BLaER1 (cell line): ENCODE data around the gene PARP15.

Experiments
- H3K27ac ChIP-seq: shearing (Covaris generic); formaldehyde crosslinking; 2 replicates; pipeline ENCODE4 v1.8.1; 2022
- H3K27me3 ChIP-seq: shearing (Covaris generic); formaldehyde crosslinking; 2 replicates; pipeline ENCODE4 v1.8.1; 2022
- H3K36me3 ChIP-seq: shearing (Covaris generic); formaldehyde crosslinking; 2 replicates; pipeline ENCODE4 v1.8.1; 2022
- H3K4me1 ChIP-seq: shearing (Covaris generic); formaldehyde crosslinking; 2 replicates; pipeline ENCODE4 v1.8.1; 2022
- H3K4me2 ChIP-seq: shearing (Covaris generic); formaldehyde crosslinking; 2 replicates; pipeline ENCODE4 v1.8.1; 2022
- H3K4me3 ChIP-seq: shearing (Covaris generic); formaldehyde crosslinking; 2 replicates; pipeline ENCODE4 v1.8.1; 2022
- H3K9ac ChIP-seq: shearing (Covaris generic); formaldehyde crosslinking; 2 replicates; pipeline ENCODE4 v1.8.1; 2022
- H3K9me3 ChIP-seq: shearing (Covaris generic); formaldehyde crosslinking; 2 replicates; pipeline ENCODE4 v1.8.1; 2022
- H4K20me1 ChIP-seq: shearing (Covaris generic); formaldehyde crosslinking; 2 replicates; pipeline ENCODE4 v1.8.1; 2022
- Cebpa-rat ChIP-seq: shearing (Covaris generic); IDR thresholded peaks from 2 replicates; pipeline ENCODE4 v1.8.1; 2022

PARP15 gene

DNA sequence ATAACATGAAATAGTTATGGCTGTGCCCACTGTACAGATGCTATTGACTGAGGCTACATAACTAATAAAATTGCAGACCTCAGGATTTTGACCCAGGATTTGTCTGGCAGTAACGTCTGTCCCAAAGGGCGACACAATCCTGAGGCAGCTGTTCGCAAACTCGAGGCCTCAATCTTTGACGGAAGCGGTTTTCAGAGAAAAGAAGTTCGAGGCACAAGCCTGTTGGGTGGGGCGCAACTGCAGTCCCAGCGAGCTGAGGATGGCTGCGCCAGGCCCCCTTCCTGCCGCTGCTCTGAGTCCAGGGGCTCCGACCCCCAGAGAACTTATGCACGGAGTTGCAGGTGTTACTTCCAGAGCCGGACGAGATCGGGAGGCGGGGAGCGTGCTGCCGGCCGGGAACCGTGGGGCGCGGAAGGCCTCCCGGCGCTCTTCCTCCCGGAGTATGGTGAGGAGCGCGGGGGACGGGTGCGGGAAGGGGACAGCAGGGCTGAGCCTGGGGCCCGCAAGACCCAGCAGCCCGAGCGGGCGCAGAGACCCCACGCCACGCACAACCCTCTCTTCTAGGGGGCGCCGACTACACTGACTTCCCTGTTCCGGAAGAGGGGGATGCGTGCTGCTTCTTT is at the start of gene PARP15:
TSS of gene PARP15 (plus strand) at position 242 of the 623 bp plus-strand sequence. CDS start at position 260, 18 bp downstream.
- Histone ChIP-seq H3K27ac (peak within 1 kb of the TSS; percentile 97), H3K27me3 (no peaks in the 10 kb centered on the region), H3K4me1 (peaks cover 60% of the 10 kb centered on the region), H3K4me2 (peak within 1 kb of the TSS; percentile 96), H3K9me3 (peaks cover 22% of the 10 kb centered on the region), H4K20me1 (no peaks in the 10 kb centered on the region), H3K4me3 (peak within 1 kb of the TSS; percentile 79), H3K36me3 (peaks cover 27% of the 10 kb centered on the region), H3K9ac (peak within 1 kb of the TSS; percentile 95)
- no peak for TF ChIP-seq Cebpa-rat

DNA sequence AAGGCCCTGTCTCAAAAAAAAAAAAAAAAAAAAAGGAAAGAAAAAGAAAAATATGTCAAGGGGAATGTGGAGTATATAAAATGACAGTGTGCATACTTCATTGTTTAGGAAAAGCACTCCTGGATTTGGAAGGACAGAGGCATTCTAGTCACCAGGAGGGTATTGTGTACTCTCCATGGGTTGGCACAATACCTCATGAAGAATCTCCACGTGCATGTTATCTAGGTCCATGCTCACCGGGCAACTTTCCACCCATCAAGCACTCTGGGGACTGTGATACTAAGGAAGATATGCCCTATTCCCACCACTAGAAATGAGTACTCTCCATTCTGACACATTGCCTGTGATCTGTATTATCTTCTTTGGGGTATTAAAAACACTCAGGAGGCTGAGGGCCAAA is 47.3 kb upstream of the PARP15 start:
- H3K36me3 ChIP-seq = peaks cover 58% of the 10 kb centered on the region
- no peaks in the 10 kb centered on the region for H4K20me1 ChIP-seq
- H3K27me3 ChIP-seq = no peaks in the 10 kb centered on the region
- no peaks in the 10 kb centered on the region for H3K4me1 ChIP-seq
- no peak overlapping the region for H3K4me2 ChIP-seq
- H3K27ac ChIP-seq = no peak overlapping the region
- no peak for TF ChIP-seq Cebpa-rat
- H3K9ac ChIP-seq = no peak overlapping the region
- H3K4me3 ChIP-seq = no peak overlapping the region
- H3K9me3 ChIP-seq = no peaks in the 10 kb centered on the region

DNA sequence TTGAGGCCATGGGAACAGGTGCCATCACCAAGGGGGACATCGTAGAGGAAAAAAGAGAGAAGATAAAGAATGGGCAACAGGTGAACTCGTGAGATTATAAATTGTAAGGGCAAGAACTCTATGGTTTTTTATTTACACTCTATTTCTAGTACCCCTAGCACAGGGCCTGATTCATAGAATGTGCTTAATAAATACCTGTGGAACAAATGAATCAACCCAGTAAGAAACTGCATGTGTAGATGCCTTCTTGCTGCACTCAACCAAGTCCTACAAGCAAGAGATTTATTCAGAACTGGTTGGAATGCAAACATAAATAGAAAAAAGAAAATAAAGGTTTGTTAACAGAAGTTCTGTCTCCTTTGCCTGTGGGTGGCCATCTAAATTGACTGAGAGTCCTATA is 44.0 kb upstream of the PARP15 start:
- Histone ChIP-seq H3K27ac (no peak overlapping the region), H3K36me3 (peaks cover 63% of the 10 kb centered on the region), H3K4me3 (no peak overlapping the region), H4K20me1 (no peaks in the 10 kb centered on the region), H3K9me3 (no peaks in the 10 kb centered on the region), H3K27me3 (no peaks in the 10 kb centered on the region), H3K4me2 (no peak overlapping the region), H3K4me1 (no peaks in the 10 kb centered on the region), H3K9ac (no peak overlapping the region)
- no peak for TF ChIP-seq Cebpa-rat

DNA sequence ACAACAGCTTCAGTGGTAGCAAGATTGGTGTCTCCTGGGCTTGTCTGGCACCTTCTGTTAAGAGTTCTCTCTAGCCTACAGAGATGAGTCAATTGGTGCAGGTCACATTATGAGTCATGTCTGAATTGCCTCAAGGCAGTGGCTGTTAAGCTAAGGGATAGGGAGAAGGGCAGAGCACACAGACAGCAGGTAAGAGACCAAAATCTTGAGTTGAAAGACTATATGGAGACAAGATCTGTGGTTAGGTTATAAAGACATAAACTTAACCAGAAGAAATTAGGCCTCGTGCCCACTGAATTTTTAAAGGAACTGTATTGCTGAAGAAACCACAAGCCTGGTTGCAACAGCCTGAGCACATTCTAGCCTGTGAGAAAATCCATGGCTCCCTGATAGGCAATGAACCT is 43.5 kb upstream of the PARP15 start:
- Histone ChIP-seq H3K27ac (no peak overlapping the region), H3K9ac (no peak overlapping the region), H4K20me1 (no peaks in the 10 kb centered on the region), H3K9me3 (no peaks in the 10 kb centered on the region), H3K27me3 (no peaks in the 10 kb centered on the region), H3K4me3 (no peak overlapping the region), H3K4me2 (no peak overlapping the region), H3K36me3 (peaks cover 63% of the 10 kb centered on the region), H3K4me1 (no peaks in the 10 kb centered on the region)
- TF ChIP-seq Cebpa-rat = no peak

DNA sequence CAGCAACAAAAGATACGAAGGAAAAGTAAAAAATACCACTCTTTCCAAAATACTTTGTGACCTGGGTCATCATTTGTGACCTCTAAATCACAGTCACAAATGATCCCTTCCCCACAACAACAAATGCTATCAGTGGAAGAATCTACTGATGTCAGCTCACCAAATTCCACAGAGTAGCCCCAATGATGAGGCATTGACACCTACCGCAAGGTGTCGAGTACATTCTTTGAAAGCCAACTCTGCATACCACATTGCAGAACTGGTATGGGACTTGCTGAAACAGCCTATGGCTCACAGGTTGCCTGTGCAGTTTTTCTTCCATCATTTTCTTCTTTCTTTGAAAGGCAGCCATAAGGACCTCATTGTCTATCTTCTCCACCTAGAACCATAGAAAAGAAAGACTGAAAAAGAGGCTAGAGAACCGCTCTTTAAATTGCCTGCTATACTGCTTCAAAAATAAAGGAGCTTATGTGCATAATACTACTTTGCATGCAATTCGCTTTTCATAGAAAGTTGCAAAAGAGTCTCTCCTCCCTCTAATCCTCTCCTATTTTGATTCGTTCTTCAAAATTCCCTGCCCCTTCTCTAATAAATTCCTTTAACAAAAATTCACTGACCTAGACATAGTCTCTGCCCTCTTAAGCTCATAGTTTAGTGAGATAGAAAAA is 41.4 kb upstream of the PARP15 start:
- TF ChIP-seq Cebpa-rat = no peak
- Histone ChIP-seq H3K9ac (no peak overlapping the region), H3K27me3 (no peaks in the 10 kb centered on the region), H3K4me1 (no peaks in the 10 kb centered on the region), H3K27ac (no peak overlapping the region), H3K4me2 (no peak overlapping the region), H3K4me3 (no peak overlapping the region), H4K20me1 (no peaks in the 10 kb centered on the region), H3K36me3 (peaks cover 73% of the 10 kb centered on the region), H3K9me3 (no peaks in the 10 kb centered on the region)

DNA sequence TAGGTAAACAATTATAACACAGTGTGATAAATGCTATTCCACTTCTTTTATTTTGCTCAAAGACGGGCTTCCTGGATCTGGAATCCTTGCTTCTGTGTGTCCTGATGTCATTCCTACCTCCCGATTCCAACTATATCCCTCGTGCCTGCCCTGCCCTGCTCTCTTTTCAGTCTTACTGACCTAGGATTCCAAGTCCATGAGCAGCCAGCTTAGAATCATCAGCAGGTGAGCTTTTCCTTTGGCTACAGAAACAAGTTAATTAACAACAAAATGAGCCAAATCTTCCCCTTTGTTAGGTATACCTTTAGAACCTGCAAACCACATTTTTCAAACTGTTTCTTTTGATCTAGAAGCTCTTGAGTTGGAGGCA is 40.8 kb upstream of the PARP15 start:
- Histone ChIP-seq H3K4me1 (no peaks in the 10 kb centered on the region), H4K20me1 (no peaks in the 10 kb centered on the region), H3K4me3 (no peak overlapping the region), H3K9me3 (no peaks in the 10 kb centered on the region), H3K36me3 (peaks cover 75% of the 10 kb centered on the region), H3K4me2 (no peak overlapping the region), H3K27ac (no peak overlapping the region), H3K9ac (no peak overlapping the region), H3K27me3 (no peaks in the 10 kb centered on the region)
- TF ChIP-seq Cebpa-rat = no peak

DNA sequence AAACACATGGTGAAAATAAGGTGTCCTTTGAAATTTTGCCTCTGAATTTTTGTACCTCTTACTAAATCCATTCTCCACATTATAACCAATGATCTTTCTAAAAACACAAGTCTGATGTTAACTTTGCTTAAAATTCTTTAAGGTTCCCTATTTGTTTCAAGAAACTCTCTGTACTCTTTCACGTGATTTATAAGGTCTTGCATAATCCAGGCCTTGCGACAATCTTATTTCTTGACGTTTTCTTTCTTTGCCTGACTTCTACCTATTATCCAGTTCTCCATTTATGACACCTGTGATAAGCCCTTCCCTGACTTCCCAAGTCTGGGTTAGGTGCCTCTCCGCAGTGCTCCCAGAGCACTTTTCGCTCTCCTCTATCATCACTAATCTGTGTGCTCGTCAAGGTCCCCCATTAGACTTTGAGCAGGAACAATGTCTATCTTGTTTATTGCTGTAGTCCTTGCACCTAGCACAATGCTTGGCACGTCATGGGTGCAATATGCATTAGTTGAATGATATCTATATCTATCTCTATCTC is 38.4 kb upstream of the PARP15 start:
- H3K4me2 ChIP-seq = no peak overlapping the region
- TF ChIP-seq Cebpa-rat = no peak
- no peaks in the 10 kb centered on the region for H3K27me3 ChIP-seq
- H3K27ac ChIP-seq = no peak overlapping the region
- no peaks in the 10 kb centered on the region for H4K20me1 ChIP-seq
- no peaks in the 10 kb centered on the region for H3K4me1 ChIP-seq
- no peaks in the 10 kb centered on the region for H3K9me3 ChIP-seq
- peaks cover 63% of the 10 kb centered on the region for H3K36me3 ChIP-seq
- H3K4me3 ChIP-seq = no peak overlapping the region
- no peak overlapping the region for H3K9ac ChIP-seq

DNA sequence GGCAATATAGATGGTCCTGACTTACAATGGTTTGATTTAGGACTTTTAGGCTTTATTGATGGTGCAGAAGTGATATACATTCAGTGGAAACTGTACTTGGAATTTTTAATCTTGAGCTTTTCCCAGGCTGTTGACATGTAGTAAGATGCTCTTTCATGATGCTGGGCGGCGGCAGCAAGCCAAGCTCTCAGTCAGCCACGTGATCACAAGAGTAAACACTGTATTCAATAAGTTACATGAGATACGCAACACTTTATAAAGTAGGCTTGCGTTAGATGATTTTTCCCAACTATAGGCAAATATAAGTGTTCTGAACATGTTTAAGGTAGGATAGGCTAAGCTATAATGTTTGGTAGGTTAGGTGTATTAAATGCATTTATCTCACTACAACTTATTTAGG is 31.3 kb upstream of the PARP15 start:
- TF ChIP-seq Cebpa-rat = no peak
- peaks cover 75% of the 10 kb centered on the region for H3K36me3 ChIP-seq
- no peak overlapping the region for H3K27ac ChIP-seq
- H4K20me1 ChIP-seq = no peaks in the 10 kb centered on the region
- no peak overlapping the region for H3K4me2 ChIP-seq
- H3K4me3 ChIP-seq = no peak overlapping the region
- no peaks in the 10 kb centered on the region for H3K9me3 ChIP-seq
- H3K9ac ChIP-seq = no peak overlapping the region
- no peaks in the 10 kb centered on the region for H3K4me1 ChIP-seq
- no peaks in the 10 kb centered on the region for H3K27me3 ChIP-seq

DNA sequence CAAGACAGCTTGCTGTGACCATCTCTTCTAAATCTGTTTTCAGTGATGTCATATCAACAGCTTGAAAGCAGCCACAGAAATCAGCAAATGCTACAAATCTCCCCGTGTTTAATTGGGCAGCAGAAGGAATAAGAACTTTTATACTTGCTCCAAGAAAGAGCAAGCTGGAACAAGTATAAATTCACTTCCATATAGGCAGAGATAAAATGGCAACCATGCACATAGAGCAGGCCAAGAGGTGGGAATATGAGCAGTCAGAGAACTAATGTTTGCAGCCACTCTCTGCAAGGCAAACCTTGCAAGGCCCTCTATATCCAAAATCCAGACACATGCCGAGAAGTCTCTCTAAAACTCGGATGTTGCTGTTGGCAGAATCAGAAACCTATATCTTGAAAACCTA is 29.4 kb upstream of the PARP15 start:
- no peak for TF ChIP-seq Cebpa-rat
- Histone ChIP-seq H3K36me3 (peaks cover 85% of the 10 kb centered on the region), H4K20me1 (no peaks in the 10 kb centered on the region), H3K9me3 (no peaks in the 10 kb centered on the region), H3K4me2 (no peak overlapping the region), H3K9ac (no peak overlapping the region), H3K4me1 (no peaks in the 10 kb centered on the region), H3K27me3 (no peaks in the 10 kb centered on the region), H3K4me3 (no peak overlapping the region), H3K27ac (no peak overlapping the region)

DNA sequence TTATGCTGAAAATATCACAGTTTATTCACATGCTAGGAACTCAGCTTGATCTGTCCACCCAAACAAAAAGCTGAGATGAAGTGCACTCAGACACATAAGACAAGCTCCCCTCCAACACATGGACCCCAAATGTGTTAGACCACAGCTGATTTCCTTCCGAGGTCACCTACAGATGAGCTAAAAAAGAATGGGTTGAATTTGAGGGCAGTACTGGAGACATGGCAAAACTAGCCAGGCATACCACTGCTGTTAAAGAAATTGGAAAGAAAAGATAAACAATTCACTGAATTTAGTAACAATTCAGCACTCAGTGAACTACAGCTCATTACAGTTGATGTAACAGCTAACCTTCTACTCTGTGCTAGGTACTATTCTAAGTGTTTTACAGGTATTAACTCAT is 28.8 kb upstream of the PARP15 start:
- Histone ChIP-seq H3K4me2 (no peak overlapping the region), H3K27ac (no peak overlapping the region), H3K9me3 (no peaks in the 10 kb centered on the region), H3K4me3 (no peak overlapping the region), H3K36me3 (peaks cover 80% of the 10 kb centered on the region), H3K4me1 (no peaks in the 10 kb centered on the region), H3K27me3 (no peaks in the 10 kb centered on the region), H4K20me1 (no peaks in the 10 kb centered on the region), H3K9ac (no peak overlapping the region)
- TF ChIP-seq Cebpa-rat = no peak
